ENCODE results near the gene TPX2.
A peak's percentile ranks its signal among the peaks of the same experiment; 100 is the strongest.

The TPX2 gene

DNA sequence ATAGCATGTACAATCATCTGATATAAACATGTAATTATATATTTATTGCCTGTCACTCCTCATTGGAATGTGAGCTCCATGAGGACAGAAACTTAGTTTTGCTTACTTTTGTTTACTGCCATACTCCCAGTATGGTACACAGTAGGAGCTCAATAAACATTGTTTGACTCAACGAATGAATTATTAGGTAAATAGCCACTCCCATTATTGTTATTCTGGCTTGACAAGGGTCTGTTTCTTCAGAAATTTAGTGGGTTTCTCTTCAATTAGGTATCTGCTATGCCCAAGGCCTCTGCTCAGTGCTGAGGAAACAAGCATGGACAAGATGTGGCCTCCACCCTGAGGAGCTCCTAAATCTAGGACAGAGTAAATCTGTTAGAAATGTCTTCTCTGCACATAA, 22.7 kb upstream of the TPX2 start:
- TF ChIP-seq, protein P1, sequence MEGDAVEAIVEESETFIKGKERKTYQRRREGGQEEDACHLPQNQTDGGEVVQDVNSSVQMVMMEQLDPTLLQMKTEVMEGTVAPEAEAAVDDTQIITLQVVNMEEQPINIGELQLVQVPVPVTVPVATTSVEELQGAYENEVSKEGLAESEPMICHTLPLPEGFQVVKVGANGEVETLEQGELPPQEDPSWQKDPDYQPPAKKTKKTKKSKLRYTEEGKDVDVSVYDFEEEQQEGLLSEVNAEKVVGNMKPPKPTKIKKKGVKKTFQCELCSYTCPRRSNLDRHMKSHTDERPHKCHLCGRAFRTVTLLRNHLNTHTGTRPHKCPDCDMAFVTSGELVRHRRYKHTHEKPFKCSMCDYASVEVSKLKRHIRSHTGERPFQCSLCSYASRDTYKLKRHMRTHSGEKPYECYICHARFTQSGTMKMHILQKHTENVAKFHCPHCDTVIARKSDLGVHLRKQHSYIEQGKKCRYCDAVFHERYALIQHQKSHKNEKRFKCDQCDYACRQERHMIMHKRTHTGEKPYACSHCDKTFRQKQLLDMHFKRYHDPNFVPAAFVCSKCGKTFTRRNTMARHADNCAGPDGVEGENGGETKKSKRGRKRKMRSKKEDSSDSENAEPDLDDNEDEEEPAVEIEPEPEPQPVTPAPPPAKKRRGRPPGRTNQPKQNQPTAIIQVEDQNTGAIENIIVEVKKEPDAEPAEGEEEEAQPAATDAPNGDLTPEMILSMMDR (IDR thresholded peaks at IDR 0.05; ENCODE audit: borderline replicate concordance, control extremely low read depth, extremely low read depth, insufficient read depth, missing control alignments) = no peak
- in situ Hi-C loops (cut with MboI; ENCODE audit: low sequenced_read_pairs, unreplicated experiment) = no loop called here
- DNase-seq (ENCODE audit: low spot score) = no peak

DNA sequence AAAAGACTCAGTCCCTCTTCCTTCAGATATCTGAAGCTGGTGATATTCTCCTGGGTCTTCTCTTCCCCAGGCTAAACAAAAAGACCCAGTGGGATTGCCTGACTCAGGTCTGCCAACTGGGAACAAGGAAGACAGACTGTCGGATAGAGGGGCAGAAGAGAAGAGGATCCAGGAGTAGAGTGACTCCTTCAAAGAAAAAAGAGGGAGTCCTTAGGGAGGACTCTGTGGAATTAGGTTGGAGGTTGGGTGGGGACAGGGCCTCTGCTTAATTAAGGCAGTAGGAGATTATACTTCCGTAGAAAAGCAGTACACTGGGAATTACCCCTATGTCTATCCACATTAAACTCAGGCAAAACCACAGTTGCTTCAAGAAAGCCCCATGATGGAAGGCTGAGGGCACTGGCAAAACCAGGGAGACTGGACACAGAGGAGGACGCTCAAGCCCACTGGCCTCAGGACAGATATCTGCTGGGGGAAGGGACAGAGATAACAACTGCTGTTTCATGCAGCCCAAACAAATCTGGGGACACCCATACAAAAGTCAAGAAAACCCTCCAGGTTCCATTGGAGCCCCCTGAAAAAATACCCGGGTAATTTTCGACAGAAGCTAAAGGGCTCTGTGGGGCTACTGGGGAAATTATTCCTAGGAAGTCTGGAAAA, 22.1 kb upstream of the TPX2 start:
- in situ Hi-C loops (cut with MboI; ENCODE audit: low sequenced_read_pairs, unreplicated experiment) = no loop called here
- no peak for DNase-seq (ENCODE audit: low spot score)
- TF ChIP-seq, protein P1 (IDR thresholded peaks at IDR 0.05; ENCODE audit: borderline replicate concordance, control extremely low read depth, extremely low read depth, insufficient read depth, missing control alignments) = no peak

DNA sequence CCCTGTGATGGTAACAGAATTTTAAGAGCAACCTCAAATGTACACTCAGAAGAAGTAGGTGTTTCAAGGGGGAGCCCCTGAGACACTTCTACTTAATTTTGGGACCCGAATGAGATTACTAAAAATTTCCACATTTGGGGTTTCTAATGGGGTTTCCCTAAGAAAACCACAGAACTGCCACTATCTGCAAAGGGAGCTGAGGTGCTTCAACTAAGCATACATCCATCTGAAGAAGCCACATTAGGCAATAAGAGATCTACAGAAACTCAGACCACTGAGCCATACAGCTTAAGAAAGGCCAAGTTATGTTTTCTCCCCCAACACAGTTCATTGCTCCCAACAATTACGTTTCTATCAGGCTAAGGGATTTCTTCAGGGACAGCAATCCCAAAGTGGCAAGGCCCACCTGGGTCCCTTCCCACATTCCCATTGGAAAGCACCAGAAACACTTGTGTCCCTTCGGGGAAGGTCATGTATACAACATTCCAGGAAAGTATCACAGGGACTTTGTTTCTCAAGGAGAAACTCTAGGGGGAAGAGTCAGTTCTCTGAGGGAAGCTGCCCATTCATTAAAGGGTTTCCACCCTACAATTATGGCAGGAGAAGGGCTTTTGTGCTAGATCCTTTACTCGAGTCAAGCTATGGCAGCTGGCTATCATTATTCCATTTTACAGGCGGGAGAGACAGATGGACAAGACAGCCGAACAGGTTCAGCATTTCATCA, 21.4 kb upstream of the TPX2 start:
- TF ChIP-seq, protein P1 (IDR thresholded peaks at IDR 0.05; ENCODE audit: borderline replicate concordance, control extremely low read depth, extremely low read depth, insufficient read depth, missing control alignments) = no peak
- peak; percentile 79 for DNase-seq (ENCODE audit: low spot score)
- in situ Hi-C loops (cut with MboI; ENCODE audit: low sequenced_read_pairs, unreplicated experiment) = no loop called here

DNA sequence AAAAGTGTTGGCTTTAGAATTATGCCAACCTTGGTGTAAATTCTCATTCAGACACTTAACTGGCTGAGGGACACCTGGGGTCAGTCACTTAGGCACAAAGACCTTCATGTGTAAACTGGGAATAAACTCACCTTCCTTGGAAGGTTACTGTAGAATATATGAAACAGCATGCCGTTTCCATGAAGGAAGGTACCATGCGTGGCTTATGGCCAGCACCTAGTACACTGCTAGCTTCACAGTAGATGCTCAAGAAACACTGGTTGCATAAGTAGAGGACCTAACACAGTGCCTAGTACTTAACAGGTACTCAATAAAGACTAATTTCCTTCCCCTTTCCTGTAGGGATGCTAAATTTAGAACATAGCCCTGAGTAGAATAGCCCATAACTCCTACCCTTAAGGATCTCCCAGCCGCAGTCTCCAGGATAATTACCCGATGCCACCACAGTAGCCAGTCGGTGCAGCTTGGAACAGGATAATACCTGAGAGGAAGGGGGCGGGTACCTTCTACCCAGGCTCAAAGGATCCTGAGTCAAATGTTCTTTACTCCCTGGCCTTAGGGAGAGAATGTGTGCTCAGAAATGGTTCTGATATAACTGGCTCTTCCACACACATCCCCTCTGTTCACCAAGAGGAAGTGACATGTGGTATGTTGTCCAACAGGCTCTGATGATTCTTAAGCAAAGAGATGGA, 20.0 kb upstream of the TPX2 start:
- in situ Hi-C loops (cut with MboI; ENCODE audit: low sequenced_read_pairs, unreplicated experiment) = no loop called here
- TF ChIP-seq, protein P1 (IDR thresholded peaks at IDR 0.05; ENCODE audit: borderline replicate concordance, control extremely low read depth, extremely low read depth, insufficient read depth, missing control alignments) = no peak
- no peak for DNase-seq (ENCODE audit: low spot score)

DNA sequence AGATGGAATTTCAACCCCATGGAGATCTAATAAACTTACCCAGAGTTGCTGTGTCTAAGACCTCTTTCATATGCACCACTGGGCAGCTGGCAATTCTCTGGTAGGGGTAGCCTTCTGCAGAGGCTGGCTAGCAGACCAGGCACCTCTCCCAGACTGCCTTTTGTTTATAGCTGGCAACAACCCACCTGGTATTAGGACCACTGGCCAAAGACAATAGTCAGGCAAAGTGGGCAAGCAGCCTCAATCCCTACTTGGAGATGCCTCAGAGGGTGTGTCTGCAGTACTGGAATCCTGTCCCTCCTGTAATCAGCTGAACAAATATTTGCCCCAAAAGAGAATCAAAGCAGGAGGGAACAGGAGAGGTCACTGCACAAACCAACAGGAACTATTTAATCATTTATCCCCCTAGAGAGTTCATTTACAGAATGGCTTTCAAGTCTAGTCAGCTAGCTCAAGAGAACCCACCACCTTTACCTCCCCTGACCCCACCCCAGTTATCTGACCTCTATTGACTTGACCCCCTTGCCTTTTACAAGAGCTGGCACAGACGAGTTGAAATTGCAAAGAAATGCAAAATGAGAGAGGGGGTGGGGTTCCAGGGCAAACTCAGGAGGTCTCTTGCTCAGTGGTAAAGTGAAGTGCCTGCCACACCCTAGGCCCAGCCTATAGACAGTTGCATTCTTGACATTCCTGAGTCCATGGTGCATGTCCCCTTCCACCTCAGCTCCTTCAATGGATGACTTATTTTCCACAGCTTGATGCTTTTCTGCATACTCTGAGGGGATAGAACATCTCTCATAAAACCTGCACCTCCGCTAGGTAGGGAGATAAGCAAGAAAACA, 19.2 kb upstream of the TPX2 start:
- in situ Hi-C loops (cut with MboI; ENCODE audit: low sequenced_read_pairs, unreplicated experiment) = no loop called here
- TF ChIP-seq, protein P1 (IDR thresholded peaks at IDR 0.05; ENCODE audit: borderline replicate concordance, control extremely low read depth, extremely low read depth, insufficient read depth, missing control alignments) = no peak
- no peak for DNase-seq (ENCODE audit: low spot score)

Measured in GM13976 (cell line).